A673 (cell line): ENCODE results near the gene SLC9C2.

ENCODE experiments used
- CTCF ChIP-seq: fragments of 300-800, 200-600 bp; sonication (generic); conservative IDR thresholded peaks from 2 replicates; pipeline ENCODE4 v1.5.1; 2017; ENCODE audit warnings: low read depth, mild to moderate bottlenecking, antibody characterized with exemption, low read length, moderate library complexity, mixed read lengths
- EZH2 ChIP-seq: fragments of 200-600 bp; sonication (generic); IDR thresholded peaks from 2 replicates; pipeline ENCODE4 v1.6.1; 2017; ENCODE audit warnings: borderline replicate concordance, low read depth, mild to moderate bottlenecking, mixed read lengths, antibody characterized with exemption, low read length; ENCODE audit not compliant: poor library complexity, severe bottlenecking

GRCh38 chr1:173529106-173529505 is 73.8 kb downstream of the SLC9C2 start:
- TF ChIP-seq CTCF: no peak
- no peak for TF ChIP-seq EZH2
